Measurements from ENCODE around the gene ACP6.

The ACP6 gene

GRCh38 chr1:147648933-147649332, 21.4 kb downstream of the ACP6 start:
- no peak for FAIRE-seq

GRCh38 chr1:147647796-147648633, 22.3 kb downstream of the ACP6 start:
- no peak for FAIRE-seq

GRCh38 chr1:147643974-147644373, 26.4 kb downstream of the ACP6 start:
- no peak for FAIRE-seq

- FAIRE-seq, result peak; percentile 71
Measured at GRCh38 chr1:147641695-147642592, 28.4 kb downstream of the ACP6 start.

- FAIRE-seq, result no peak
Measured at GRCh38 chr1:147641291-147641690, 29.0 kb downstream of the ACP6 start.

GRCh38 chr1:147640553-147641165, 29.7 kb downstream of the ACP6 start:
- no peak for FAIRE-seq

- no peak for FAIRE-seq
Measured at GRCh38 chr1:147636314-147636713, 34.0 kb downstream of the ACP6 start.

- FAIRE-seq, result no peak
Measured at GRCh38 chr1:147635342-147635741, 35.0 kb downstream of the ACP6 start.

GRCh38 chr1:147634645-147635044, 35.7 kb downstream of the ACP6 start:
- no peak for FAIRE-seq

- no peak for FAIRE-seq
Measured at GRCh38 chr1:147633759-147634158, 36.6 kb downstream of the ACP6 start.

GRCh38 chr1:147631839-147632238, 38.5 kb downstream of the ACP6 start:
- FAIRE-seq, result no peak

- no peak for FAIRE-seq
Measured at GRCh38 chr1:147630447-147630846, 39.9 kb downstream of the ACP6 start.

- FAIRE-seq, result no peak
Measured at GRCh38 chr1:147630022-147630421, 40.3 kb downstream of the ACP6 start.

GRCh38 chr1:147628441-147628840, 41.9 kb downstream of the ACP6 start:
- FAIRE-seq, result no peak

GRCh38 chr1:147627435-147628110, 42.8 kb downstream of the ACP6 start:
- FAIRE-seq, result no peak

GRCh38 chr1:147626739-147627138, 43.6 kb downstream of the ACP6 start:
- FAIRE-seq, result peak; percentile 21

GRCh38 chr1:147626291-147626690, 44.0 kb downstream of the ACP6 start:
- no peak for FAIRE-seq

GRCh38 chr1:147625362-147625995, 44.8 kb downstream of the ACP6 start:
- no peak for FAIRE-seq

- no peak for FAIRE-seq
Measured at GRCh38 chr1:147624529-147624928, 45.8 kb downstream of the ACP6 start.

GRCh38 chr1:147624011-147624410, 46.3 kb downstream of the ACP6 start:
- FAIRE-seq, result no peak

GRCh38 chr1:147622731-147623130, 47.6 kb downstream of the ACP6 start:
- FAIRE-seq, result no peak

GRCh38 chr1:147620543-147620942, 49.8 kb downstream of the ACP6 start:
- FAIRE-seq, result no peak
